H1 (cell line): Measurements from ENCODE around the gene CLASP2.

ENCODE experiments used
- CEBPB ChIP-seq: IDR thresholded peaks from 2 replicates; pipeline ENCODE4 v1.6.1; 2012; ENCODE audit warnings: low read depth, low read length
- CTCF ChIP-seq, 3 experiments: IDR thresholded peaks; 1 replicate in 2 of 3; 2 replicates in 1 of 3; pipeline versions ENCODE4 v1.5.1 to v1.6.1; 2011; ENCODE audit warnings: low read length in 3 of 3, mild to moderate bottlenecking in 3 of 3, inconsistent platforms in 2 of 3, low read depth in 1 of 3, moderate library complexity in 1 of 3; ENCODE audit not compliant: insufficient read depth in 1 of 3; ENCODE audit errors: control extremely low read depth in 1 of 3
- MAFK ChIP-seq: IDR thresholded peaks from 2 replicates; pipeline ENCODE4 v1.6.1; 2012; ENCODE audit warnings: low read depth, mild to moderate bottlenecking, improper control_type of control experiment, low read length
- POLR2A ChIP-seq, 2 experiments: IDR thresholded peaks; 1 replicate in 1 of 2; 2 replicates in 1 of 2; pipeline ENCODE4 v1.6.1; 2011; ENCODE audit warnings: low read depth in 2 of 2, low read length in 2 of 2, mild to moderate bottlenecking in 2 of 2; ENCODE audit errors: control extremely low read depth in 1 of 2
- SIN3A ChIP-seq, 2 experiments: IDR thresholded peaks in 1 of 2; conservative IDR thresholded peaks in 1 of 2; 2 replicates each; pipeline ENCODE4 v1.6.1; 2011 to 2012; ENCODE audit warnings: low read length in 2 of 2, improper control_type of control experiment in 1 of 2, low read depth in 1 of 2, mild to moderate bottlenecking in 1 of 2
- SP2 ChIP-seq: IDR thresholded peaks from 2 replicates; pipeline ENCODE4 v1.6.1; 2012; ENCODE audit warnings: mild to moderate bottlenecking, low read length, inconsistent platforms

- TF ChIP-seq POLR2A (IDR thresholded peaks at IDR 0.05; ENCODE audit: control extremely low read depth in 1 of 2, low read depth in 2 of 2, low read length in 2 of 2) (no peak), CTCF (IDR thresholded peaks at IDR 0.05; ENCODE audit: control extremely low read depth in 1 of 3, insufficient read depth in 1 of 3, low read depth in 1 of 3, low read length in 3 of 3) (no peak), SP2 (no peak), CEBPB (no peak), SIN3A (conservative IDR thresholded peaks at IDR 0.05 in 1 of 2, IDR thresholded peaks at IDR 0.05 in 1 of 2; ENCODE audit: low read depth in 1 of 2, low read length in 2 of 2) (no peak), MAFK (no peak)
These were observed 88.8 kb downstream of the CLASP2 start for GRCh38 chr3:33629219-33629618.
